GM21515 (cell line): Measurements from ENCODE around the gene RASSF4.

ENCODE experiments used
- ATAC-seq: cut with Tn5 transposase; IDR thresholded peaks from one replicate; pipeline ENCODE4 v1.9.1; 2021; ENCODE audit not compliant: unreplicated experiment

Gene RASSF4

DNA sequence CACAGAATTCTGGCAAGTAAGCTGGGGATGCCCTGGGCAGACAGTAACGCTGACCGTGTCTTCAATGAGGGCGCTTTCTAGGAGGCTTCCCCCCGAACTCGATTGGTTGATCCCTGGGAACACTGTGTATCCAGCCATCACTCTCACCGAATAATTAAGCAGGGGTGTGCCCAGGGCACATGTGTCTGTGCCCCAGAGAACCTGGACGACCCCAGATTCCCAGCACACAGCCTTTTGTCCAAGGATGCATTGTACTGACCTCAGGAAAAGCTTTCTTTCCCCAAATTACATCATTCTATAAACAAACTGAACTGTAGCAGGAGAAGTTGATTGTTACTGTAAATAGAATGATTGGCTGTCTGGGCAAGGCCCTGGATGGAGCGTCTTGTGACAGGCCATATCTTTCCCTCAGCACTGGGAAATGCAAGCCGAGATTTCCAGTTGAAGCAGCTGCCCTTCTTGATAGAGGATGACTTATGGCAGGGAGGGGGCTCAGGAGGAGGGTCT, 25.6 kb downstream of the RASSF4 start:
- no peak for ATAC-seq

DNA sequence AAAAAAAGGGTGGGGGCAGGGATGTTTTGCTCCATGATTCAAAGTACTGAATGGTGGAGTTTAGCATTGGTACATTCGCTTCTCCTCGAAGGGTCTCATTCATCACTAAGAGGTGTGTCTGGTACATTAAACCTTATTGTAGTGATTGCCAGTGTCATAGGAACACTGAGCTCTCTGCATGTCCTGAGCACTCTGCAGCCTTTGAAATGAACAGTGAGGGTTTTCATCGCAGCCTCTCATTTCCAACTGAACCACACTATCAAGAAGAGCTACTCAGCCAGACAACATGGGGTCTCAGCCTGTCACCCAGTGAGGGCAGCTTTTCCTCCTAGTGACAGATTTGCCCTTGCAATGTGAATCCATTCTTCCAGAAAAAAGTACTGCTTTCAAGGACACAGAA, 26.6 kb downstream of the RASSF4 start:
- no peak for ATAC-seq

DNA sequence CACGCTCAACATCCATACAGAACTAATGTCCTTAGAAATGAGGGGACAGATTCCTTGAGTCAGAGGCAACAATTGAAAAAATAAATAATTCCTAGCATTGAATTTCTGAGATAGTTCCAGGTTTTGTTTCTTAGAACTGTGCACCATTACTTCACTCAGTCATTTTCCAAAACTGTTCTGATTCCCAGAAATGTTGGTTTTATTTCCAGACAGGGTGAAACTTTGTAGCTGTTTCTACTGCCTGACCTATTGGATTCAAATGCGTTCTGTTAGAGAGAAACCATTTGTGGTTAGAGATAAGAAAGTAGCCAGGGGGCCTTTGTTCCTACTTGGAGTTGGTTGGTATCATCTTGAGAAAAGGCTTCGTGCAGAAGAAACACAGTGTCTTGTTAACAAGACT, 27.1 kb downstream of the RASSF4 start:
- no peak for ATAC-seq

DNA sequence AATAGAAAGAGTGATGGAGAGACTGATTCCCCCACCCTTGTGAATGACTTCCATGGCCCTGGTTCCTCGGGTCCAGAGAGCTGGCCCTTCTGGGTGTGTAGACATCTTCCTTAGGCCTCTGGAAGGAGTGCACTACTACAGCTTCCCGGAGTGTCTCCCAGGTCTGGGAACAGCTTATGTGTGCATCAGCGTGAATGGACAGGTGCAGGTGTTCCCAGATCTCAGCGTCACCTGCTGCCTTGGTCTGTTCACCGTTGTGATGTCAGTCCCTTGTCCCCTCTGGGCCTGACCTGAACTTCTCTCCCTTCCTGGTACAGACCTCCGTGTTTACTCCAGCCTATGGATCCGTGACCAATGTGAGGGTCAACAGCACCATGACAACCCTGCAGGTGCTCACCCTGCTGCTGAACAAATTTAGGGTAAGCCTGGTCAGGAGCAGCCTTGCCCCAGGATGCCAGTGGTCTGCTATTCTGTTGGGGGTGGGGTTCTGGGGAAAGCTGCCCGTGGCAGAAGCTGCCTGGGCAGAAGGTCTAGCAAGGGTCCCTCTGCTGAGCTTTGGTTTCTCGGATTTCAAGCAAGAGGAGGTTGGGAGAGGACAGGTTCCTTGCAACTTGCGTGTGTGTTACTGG, 29.5 kb downstream of the RASSF4 start:
- ATAC-seq = no peak

DNA sequence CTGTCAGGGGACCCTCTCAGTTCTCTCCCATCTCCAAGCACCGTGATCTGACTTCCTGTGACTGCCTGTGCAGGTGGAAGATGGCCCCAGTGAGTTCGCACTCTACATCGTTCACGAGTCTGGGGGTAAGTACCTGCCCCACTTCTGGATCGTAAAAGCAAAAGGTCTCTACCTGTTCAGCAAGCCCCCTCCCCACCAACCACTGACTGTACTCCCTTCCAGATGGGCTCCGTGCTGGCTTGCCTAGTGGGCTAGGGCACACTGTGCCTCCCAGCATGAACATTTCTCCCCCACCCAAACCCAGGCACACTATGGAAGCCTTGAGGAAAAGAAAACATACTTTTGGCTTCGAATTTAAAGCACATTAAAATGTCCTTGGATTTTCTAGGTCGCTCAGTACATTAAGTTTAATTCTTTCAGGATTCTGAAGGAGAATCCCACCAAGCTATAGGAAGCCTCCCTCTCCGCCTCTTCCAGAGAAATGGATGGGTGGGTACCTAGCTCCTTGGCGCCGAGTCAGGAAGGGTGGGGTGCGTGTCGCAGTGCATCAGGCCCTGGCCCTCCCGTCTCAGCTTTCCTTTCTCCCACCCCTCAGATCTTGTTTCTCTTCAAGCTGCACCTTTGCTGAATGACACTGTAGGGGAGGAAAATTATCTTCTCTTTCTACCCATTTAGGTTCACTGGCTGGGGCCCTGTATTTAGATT, 30.1 kb downstream of the RASSF4 start:
- ATAC-seq = no peak

DNA sequence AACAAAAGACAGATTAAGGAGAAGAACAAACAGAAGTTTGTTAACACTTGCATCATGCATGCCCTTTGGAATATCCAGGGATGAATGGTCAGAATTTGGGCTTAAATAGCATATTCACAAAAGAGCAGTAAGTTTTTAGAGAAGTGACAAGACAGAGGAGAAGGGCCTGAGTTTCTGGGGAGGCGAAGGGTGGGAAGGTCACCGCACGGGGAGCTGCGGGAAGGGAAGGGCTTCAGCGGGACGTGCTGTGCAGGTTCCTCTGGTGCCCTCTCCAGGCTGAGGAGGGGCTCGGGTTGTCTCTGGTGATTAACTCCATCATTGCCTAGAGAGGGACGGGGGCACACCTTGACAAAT, 30.7 kb downstream of the RASSF4 start:
- no peak for ATAC-seq

DNA sequence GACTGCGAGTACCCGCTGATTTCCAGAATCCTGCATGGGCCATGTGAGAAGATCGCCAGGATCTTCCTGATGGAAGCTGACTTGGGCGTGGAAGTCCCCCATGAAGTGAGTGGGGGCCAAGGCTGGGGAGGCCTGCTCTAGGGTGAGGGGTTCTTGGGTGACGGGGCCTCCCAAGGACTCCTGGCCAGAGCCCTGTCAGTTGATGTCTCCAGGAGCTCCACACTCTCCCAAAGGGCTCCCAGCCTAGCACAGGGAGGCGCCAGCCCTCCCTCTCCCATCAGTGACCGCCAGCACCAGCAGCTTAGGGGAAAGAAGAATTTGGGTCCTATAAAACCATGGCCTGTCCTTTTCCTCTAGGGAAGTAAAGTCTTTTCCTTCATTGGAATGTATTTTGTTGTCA, 31.4 kb downstream of the RASSF4 start:
- no peak for ATAC-seq

DNA sequence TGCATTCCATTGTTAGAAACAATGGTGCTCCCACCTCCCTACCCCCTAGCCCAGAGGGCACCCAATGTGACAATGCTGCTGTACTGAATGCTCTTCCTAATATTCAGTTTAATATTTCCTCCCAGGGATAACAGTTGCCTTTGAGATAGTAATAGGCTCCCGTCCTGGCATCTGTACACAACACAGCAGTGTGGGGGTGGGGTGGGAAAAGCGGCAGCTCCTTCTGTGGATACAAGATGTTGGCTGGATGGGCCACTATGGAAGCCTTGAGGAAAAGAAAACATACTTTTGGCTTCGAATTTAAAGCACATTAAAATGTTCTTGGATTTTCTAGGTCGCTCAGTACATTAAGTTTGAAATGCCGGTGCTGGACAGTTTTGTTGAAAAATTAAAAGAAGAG, 32.0 kb downstream of the RASSF4 start:
- no peak for ATAC-seq

DNA sequence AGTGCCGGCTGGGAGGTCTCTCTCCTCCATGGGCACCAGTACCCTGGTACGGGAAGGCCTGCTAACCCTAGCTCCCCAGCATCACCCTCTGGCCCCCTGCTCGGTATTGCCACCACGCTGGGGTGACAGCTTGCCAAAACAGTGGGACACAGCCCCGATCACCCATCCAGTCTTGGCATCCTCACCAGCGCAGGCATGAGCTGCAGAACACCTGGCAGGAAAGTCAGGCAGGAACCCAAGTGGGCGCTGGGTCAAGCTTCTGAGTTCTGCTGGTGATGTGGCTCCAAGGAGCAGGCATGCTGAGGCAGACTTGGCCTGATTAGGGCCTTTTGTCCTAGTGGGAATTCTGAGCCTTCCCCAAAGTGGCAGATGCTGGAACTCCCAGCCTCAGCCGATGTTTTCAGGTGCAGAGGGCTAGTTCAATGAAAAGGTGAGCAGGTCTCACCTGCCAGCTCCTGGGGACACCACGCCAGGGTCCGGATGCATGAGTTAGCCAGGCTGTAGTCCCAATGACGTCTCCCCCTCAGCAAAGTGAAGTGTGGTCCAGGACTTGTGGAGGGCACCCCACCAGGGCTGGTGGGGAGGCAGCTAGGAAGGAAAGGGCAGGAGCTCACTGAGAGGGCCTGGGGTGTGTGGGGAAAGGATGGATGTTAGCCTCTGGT, 32.6 kb downstream of the RASSF4 start:
- no peak for ATAC-seq

DNA sequence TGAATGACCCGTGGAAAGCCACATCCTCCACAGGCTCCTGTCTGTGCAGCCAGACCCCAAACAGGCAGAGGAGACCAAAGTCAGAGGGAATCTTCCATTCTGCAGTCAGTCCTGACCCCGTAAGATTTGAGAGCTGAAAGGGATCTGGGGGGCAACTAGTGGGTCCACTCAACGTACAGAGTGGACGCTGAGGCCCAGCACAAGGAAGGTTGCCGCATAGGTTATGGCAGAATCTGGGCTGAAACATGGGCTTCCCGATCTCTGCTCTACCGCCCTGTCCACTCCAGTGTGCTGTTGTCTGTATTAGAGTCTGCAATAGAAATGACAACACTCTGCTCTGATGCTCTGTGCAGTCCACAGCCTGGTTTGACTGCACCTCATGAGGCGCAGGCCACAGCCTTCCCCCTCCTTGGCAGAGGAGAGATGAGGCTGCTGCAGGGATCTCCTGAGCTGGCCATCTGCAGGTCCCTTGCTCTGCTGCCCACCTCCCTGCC, 33.2 kb downstream of the RASSF4 start:
- ATAC-seq = no peak

DNA sequence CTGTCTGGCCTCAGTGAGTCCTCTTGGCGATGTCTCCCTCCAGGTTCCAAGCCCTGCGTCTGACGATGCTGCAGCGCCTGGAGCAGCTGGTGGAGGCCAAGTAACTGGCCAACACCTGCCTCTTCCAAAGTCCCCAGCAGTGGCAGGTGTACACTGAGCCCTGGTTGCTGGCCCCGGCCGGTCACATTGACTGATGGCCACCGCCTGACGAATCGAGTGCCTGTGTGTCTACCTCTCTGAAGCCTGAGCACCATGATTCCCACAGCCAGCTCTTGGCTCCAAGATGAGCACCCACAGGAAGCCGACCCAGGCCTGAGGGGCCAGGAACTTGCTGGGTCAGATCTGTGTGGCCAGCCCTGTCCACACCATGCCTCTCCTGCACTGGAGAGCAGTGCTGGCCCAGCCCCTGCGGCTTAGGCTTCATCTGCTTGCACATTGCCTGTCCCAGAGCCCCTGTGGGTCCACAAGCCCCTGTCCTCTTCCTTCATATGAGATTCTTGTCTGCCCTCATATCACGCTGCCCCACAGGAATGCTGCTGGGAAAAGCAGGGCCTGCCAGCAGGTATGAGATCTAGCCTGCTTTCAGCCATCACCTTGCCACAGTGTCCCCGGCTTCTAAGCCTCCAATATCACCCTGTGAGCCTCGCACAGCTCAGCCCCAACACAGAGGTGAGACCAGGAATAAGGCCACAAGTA, 33.8 kb downstream of the RASSF4 start:
- ATAC-seq = no peak

DNA sequence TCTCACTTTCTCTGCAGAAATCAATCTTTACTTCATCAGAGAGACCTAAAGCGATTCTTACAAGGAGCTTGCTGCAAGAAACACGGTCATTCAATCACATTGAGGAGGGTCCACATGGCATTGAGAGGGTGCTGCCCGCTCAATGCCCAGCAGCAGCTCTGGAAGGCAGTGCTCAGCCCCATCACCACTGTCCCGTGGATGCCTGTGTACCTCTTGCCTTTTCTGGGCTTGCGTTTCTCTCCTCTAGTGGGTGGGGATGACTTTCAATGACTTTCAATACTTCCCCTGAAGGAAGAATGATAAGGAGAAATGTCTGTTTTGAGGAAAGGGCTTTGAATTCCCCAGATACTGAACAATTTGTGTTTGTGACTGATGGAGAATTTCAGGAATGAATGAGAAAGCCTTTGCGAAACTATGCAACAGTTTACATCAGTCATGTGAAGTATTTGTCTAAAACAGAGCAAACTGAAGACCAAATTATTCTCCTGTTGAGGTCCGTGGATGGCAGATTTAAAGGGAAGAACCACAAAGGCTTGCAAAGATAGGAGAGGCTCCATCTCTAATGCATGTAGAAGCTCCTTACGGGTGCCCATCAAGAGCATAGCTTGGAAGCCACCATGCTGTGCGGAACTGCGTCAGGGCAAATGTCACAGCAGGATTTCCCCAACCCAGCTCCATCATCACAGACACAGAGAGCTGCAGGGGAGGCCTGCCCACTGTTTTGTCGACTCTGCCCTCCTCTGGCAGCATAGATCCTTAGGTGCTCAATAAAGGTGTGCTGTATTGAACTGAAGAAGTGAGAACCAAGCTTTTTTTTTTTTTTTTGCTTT, 34.5 kb downstream of the RASSF4 start:
- no peak for ATAC-seq

DNA sequence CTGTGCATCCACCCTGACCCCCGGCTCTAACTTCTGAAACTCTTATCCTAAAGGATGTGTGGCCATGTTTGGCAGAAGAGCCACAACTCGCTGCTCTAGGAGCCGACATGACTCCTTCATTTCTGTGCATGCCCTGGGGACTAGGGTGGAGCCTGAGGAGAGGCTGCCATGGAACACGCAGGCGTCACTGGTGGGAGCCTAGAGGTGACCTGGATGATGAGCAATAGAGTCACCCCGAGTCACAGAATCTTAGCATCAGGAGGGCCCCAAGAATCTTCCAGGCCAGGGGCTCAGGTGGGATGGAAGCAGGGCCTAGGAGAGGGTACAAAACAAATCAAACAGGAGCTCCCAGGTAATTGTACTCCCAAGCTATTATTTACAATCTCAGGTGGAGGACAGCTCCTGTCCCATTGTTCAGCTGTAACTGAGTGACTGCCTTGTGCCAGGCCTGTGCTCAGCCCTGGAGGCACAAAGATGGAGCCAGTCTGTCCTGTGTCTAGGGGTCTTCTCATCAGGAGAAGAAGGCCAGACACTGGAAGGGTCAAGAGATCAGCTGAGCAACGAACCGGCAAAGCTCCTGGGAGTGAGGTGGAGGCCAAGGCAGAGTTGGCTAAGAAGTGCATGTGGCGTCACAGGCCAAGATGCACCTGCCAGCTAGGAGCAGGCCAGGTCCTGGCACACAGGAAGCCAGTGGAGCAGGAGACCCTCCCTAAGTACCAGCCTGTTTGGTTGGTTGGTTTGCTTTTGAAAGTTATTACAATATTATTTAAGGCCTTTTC, 35.3 kb downstream of the RASSF4 start:
- ATAC-seq = no peak

DNA sequence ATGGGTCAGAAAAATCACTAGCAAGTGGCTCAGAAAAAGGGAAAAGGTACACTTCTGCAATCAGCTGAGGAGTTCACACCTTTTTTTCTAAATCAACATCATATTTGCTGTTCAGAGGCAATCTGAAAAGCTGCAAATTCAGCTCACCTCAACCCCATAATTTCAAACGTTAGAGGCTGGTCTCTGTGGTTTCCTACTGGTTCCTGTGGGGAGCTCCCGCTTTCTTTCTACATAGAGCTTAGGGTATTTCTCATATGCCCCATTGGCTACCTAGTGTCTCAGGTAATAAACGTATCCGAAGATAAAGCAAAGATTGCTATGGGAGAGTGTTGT, 35.9 kb downstream of the RASSF4 start:
- ATAC-seq = no peak

DNA sequence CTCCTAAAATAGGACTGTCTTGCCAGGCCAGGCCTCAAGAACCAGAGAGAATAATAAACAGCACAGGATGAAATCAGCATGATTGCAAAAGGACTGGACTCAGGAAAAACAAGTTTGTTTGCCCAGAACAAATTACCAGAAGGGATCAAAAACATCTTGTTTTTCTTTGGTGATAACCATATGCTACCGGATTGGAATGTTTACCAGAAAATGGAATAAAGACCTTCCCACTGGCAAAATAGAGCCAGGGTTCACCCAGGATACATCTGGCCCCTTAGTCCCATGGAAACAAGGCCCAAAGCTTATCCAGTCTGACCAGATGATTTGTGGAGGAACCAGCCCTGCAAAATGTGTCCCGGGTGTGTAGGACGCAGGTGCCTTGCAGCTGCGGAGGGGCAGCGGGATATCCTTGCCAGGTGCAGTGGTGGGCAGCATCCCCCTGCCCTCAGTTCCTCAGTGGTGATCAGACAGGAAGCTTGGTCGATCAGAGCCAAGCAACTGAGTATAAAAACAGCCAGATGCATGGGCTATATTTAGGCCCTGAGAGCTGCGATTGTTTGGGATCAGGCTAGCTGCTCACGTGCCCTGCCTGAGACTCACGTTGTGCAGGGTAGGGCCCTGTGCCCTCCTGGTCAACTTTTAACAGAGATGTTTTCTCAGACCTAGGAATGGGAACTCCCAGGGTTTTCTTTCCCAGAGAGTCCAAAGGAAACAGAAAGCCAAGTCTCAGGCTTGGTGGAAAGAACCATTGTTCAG, 36.5 kb downstream of the RASSF4 start:
- no peak for ATAC-seq

DNA sequence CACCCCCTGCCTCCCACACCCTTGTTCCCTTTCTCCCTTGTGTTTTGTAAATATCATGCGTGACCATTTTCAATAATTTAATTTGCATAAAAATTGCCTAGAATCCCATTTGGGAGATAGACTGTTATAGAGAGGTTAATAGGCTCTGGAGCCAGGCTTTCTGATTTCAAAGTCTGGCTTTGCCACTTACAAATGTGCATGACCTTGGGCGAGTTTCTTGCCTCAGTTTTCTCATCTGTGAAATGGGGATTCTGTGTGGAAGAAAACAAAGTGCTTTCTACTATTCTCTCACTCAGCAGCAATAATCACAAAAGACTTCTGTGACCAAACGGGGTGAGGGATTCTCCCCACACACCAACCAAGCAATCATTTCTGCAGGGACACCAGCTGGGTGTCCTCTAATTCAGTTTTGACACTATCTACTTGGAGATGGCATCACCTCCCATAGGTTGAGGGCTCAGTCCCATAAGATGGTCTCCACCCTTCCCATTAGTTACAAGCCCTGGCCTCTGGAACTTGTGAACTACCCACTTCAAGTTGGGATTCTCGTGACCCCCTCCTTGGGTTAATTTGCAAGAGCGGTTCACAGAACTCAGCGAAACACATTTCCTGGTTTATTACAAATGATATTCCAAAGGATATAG, 37.6 kb downstream of the RASSF4 start:
- no peak for ATAC-seq

DNA sequence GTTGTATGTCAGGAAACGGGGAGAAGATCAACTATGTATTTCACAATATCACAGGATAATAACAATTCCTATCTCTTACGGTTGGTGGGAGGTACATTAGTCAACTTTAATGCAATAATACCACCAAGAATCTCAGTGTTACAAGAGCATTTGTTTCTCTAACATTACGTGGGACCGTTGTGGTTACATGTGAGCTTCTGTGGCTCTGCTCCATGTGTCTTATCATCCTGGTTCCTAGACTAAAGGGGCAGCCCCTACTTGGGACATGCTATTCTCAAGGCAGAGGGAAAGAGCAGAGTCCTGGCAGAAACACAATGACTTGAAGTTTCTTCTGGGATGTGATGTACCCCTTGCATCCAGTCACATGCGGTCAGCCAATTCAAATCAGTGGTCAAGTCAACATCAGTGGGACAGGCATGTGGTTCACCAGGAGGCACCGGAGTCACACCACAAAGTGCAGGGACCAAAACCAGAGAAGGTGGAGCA, 38.6 kb downstream of the RASSF4 start:
- ATAC-seq = no peak

DNA sequence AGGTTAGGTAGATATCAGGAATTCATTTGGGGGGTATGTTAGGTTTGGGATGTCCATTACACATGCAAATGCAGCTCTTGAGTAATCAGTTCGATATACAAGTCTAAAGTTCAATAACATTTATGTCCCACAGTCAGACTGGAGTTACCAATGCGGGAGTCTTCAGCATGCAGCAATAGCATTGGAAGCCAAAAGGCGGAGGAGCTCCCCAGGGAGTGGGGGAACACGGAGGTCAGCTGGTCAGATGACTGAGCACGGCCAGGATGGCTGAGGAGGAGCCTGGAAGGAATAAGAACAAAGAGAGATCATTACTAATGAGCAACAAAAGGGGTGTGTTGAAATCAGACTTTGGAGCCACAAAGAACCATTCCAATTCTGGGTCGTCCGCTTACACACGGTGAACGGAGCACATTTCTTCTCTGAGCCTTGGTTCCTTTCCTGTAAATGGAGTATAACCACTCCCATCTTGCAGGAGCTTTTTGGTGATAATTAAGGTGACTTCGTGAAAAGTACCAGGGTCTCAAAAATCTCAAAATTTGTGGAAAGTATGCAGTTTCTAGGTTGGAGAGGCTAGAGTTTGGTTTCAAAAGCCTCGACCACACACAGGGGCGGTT, 40.6 kb downstream of the RASSF4 start:
- ATAC-seq = no peak
